Smooth muscle cell (in vitro differentiated cells): ENCODE data around the gene TCTN2. TPM values are rescaled to one million over a fixed set of nuclear protein-coding genes. Genes with fewer than 3 reads are reported as not detected.

Experiments used
- DNase-seq: peaks from one replicate; lab custom pipeline; 2025; ENCODE audit not compliant: unreplicated experiment; lab: John Stamatoyannopoulos, UW
- H2AFZ ChIP-seq: fragments of 200-600 bp; sonication (generic); 2 replicates; pipeline ENCODE4 v1.6.0; 2016; ENCODE audit warnings: antibody characterized with exemption, low read depth, mild to moderate bottlenecking
- H3F3A ChIP-seq: fragments of 200-600 bp; sonication (generic); 2 replicates; pipeline ENCODE4 v1.6.0; 2017; ENCODE audit warnings: antibody characterized with exemption, low read depth
- H3K27ac ChIP-seq: fragments of 200-600 bp; sonication (generic); 2 replicates; pipeline ENCODE4 v1.5.1; 2016; ENCODE audit warnings: low read depth, mild to moderate bottlenecking
- H3K27me3 ChIP-seq: fragments of 200-600 bp; sonication (generic); 2 replicates; pipeline ENCODE4 v1.6.1; 2016; ENCODE audit warnings: low read depth, mild to moderate bottlenecking
- H3K36me3 ChIP-seq: fragments of 200-600 bp; sonication (generic); 2 replicates; pipeline ENCODE4 v1.5.1; 2016; ENCODE audit warnings: low read depth
- H3K4me1 ChIP-seq: fragments of 200-600 bp; sonication (generic); 2 replicates; pipeline ENCODE4 v1.5.1; 2016; ENCODE audit warnings: low read depth
- H3K4me2 ChIP-seq: fragments of 200-600 bp; sonication (generic); 2 replicates; pipeline ENCODE4 v1.6.0; 2016; ENCODE audit warnings: mild to moderate bottlenecking
- H3K4me3 ChIP-seq: fragments of 200-600 bp; sonication (generic); 2 replicates; pipeline ENCODE4 v1.5.1; 2016; ENCODE audit warnings: mild to moderate bottlenecking
- H3K79me2 ChIP-seq: fragments of 200-600 bp; sonication (generic); 2 replicates; pipeline ENCODE4 v1.6.0; 2016; ENCODE audit warnings: low read depth, mild to moderate bottlenecking
- H3K9ac ChIP-seq: fragments of 200-600 bp; sonication (generic); 2 replicates; pipeline ENCODE4 v1.6.0; 2016; ENCODE audit warnings: low read depth
- H3K9me3 ChIP-seq: fragments of 200-600 bp; sonication (generic); replicated peaks from 2 replicates; pipeline ENCODE4 v1.5.1; 2016; ENCODE audit warnings: low read depth
- H4K20me1 ChIP-seq: fragments of 200-600 bp; sonication (generic); 2 replicates; pipeline ENCODE4 v1.6.0; 2016; ENCODE audit warnings: low read depth
- WGBS: methylation state at CpG from one replicate; pipeline ENCODE4 v1.1.7; 2016; ENCODE audit warnings: low lambda C conversion rate; 5-methylcytosine and 5-hydroxymethylcytosine counted together
- polyA plus RNA-seq: library from polyadenylated mRNA; unstranded; fragments of >200 nt; fragmentation: Nextera tagmentation; extraction: Ambion mirVana; gene quantifications from 2 replicates; pipeline ENCODE4 v1.2.1, GENCODE V29; 2016
- total RNA-seq: library from RNA; depleted of rRNA; stranded (reverse); fragments of >200 nt; gene quantifications from 2 replicates; pipeline ENCODE4 v1.2.3, GENCODE V29; 2014
- TF ChIP-seq, protein P1 (sequence below): fragments of 200-600 bp; sonication (generic); IDR thresholded peaks from 2 replicates; pipeline ENCODE4 v1.5.1; 2017; ENCODE audit warnings: borderline replicate concordance, mild to moderate bottlenecking, antibody characterized with exemption; ENCODE audit not compliant: insufficient read depth, poor library complexity, severe bottlenecking

TCTN2 gene
- total and polyA plus RNA-seq, 2 experiments from 2014 or later: 2.8 to 11.5 TPM

DNA sequence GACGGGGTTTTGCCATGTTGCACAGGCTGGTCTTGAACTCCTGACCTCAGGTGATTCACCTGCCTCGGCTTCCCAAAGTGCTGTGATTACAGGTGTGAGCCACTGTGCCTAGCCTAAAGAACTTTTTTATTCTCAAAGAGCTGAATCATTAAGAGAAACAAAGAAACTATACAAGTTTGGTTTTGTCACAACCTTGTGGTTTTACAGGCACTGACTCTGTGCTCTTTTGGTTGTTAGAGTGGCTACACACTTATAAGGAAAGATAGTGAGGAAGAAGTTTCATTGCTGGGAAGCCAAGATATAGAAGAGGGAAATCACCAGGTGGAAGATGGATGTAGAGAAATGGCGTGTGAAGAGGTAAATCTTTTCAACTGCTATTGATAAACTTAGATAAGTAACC is 81.1 kb downstream of the TCTN2 start:
- TF ChIP-seq, protein P1, sequence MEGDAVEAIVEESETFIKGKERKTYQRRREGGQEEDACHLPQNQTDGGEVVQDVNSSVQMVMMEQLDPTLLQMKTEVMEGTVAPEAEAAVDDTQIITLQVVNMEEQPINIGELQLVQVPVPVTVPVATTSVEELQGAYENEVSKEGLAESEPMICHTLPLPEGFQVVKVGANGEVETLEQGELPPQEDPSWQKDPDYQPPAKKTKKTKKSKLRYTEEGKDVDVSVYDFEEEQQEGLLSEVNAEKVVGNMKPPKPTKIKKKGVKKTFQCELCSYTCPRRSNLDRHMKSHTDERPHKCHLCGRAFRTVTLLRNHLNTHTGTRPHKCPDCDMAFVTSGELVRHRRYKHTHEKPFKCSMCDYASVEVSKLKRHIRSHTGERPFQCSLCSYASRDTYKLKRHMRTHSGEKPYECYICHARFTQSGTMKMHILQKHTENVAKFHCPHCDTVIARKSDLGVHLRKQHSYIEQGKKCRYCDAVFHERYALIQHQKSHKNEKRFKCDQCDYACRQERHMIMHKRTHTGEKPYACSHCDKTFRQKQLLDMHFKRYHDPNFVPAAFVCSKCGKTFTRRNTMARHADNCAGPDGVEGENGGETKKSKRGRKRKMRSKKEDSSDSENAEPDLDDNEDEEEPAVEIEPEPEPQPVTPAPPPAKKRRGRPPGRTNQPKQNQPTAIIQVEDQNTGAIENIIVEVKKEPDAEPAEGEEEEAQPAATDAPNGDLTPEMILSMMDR: no peak

DNA sequence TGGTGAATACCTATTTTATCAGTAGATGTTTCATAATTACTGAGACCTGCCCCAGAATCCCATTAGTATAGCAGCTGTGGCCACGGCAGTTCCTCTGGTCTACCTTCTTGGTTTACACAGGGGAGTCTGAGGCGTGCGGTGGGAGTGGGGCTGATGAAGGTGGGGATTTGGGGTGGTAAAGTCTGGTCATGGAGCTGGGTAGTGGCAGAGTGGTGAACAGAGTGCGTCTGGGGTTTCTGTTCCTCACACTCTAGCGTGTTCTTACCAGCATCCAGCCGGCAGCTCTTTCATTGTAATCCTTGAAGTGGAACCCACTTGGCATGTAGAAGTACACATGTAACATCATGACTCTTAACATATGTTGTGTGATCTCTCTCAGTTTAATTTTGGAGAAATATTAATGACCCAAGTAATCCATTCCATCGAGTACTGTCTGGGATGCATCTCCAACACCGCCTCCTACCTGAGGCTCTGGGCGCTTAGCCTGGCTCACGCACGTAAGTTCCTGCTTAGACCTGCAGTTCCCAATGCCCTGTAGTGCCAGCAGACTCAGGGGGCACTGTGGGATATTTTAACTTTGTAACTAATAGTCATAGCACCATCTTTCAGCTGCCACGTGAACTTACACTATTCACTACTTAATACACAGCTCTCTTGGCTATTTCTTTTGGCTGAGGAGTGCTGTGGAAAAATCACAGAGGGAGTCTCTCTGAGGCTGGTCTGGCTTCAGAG is 83.3 kb downstream of the TCTN2 start:
- no peak overlapping the region for H3K4me2 ChIP-seq
- H3K27me3 ChIP-seq: no peaks in the 10 kb centered on the region
- no peak overlapping the region for H3K27ac ChIP-seq
- no peaks in the 10 kb centered on the region for H4K20me1 ChIP-seq
- H3K9ac ChIP-seq: no peak overlapping the region
- TF ChIP-seq, protein P1: no peak
- H3F3A ChIP-seq: no peaks in the 10 kb centered on the region
- no peak overlapping the region for H3K4me3 ChIP-seq
- no peaks in the 10 kb centered on the region for H3K79me2 ChIP-seq
- no peaks in the 10 kb centered on the region for H3K9me3 ChIP-seq
- DNase-seq: no peak
- H2AFZ ChIP-seq: no peak overlapping the region
- no peaks in the 10 kb centered on the region for H3K4me1 ChIP-seq
- WGBS: 97% methylated on average over 12 of the region's 12 CpGs
- peaks cover 10% of the 10 kb centered on the region for H3K36me3 ChIP-seq

More for the DNA sequence above, 81.1 kb downstream of the TCTN2 start:
- Histone ChIP-seq H3F3A (no peaks in the 10 kb centered on the region), H3K4me2 (no peak overlapping the region), H3K36me3 (peaks cover 16% of the 10 kb centered on the region), H3K4me3 (no peak overlapping the region), H3K79me2 (no peaks in the 10 kb centered on the region), H2AFZ (no peak overlapping the region), H4K20me1 (no peaks in the 10 kb centered on the region), H3K9me3 (no peaks in the 10 kb centered on the region), H3K9ac (no peak overlapping the region), H3K27ac (no peak overlapping the region), H3K27me3 (no peaks in the 10 kb centered on the region), H3K4me1 (no peaks in the 10 kb centered on the region)
- no peak for DNase-seq
- WGBS: 98% methylated on average over 3 of the region's 3 CpGs

DNA sequence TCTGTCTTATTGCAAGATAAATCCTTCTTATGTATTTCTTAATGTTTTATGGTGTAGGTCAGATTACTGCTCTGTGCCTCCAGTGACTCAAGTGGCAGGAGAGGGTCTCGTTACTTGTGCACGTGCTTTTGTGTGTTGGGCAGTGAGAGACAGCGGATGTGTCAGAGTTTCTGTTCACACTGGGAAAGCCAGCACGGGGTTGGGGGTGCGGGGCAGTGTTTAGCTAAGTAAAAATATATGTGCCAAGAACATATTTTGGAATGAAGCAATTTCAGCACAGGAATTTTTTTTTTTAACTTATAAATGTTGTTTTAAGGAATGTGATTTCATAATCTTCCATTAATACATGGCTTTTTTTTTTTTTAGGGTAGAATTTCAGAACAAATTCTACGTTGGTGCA is 86.6 kb downstream of the TCTN2 start:
- WGBS: 95% methylated on average over 6 of the region's 6 CpGs
- Histone ChIP-seq H4K20me1 (no peaks in the 10 kb centered on the region), H3K79me2 (no peaks in the 10 kb centered on the region), H3K9ac (no peak overlapping the region), H3K9me3 (no peaks in the 10 kb centered on the region), H3K4me3 (no peak overlapping the region), H3K36me3 (no peaks in the 10 kb centered on the region), H2AFZ (no peak overlapping the region), H3K4me2 (no peak overlapping the region), H3K27ac (no peak overlapping the region), H3K4me1 (peaks cover 7% of the 10 kb centered on the region), H3F3A (no peaks in the 10 kb centered on the region), H3K27me3 (peaks cover 18% of the 10 kb centered on the region)
- TF ChIP-seq, protein P1: no peak
- no peak for DNase-seq

Other genes starting within 250 kb of the TCTN2 start
- 0.31 and 0.85 TPM in 2 replicates for gene RILPL2, start 234.4 kb upstream of the TCTN2 start, total RNA-seq
- gene RILPL2, start 234.4 kb upstream of the TCTN2 start, polyA plus RNA-seq: 2.2 TPM in 2 replicates
- gene SNRNP35, start 213.0 kb upstream of the TCTN2 start, total RNA-seq: 3.8 and 9.9 TPM in 2 replicates
- 21.7 TPM in 2 replicates for gene SNRNP35, start 213.0 kb upstream of the TCTN2 start, polyA plus RNA-seq
- 13.2 and 17.9 TPM in 2 replicates for gene RILPL1, start 137.4 kb upstream of the TCTN2 start, total RNA-seq
- gene RILPL1, start 137.4 kb upstream of the TCTN2 start, polyA plus RNA-seq: 29.8 and 36.3 TPM in 2 replicates
- 394 and 424 TPM in 2 replicates for gene TMED2, start 86.6 kb upstream of the TCTN2 start, total RNA-seq
- gene TMED2, start 86.6 kb upstream of the TCTN2 start, polyA plus RNA-seq: 314 and 356 TPM in 2 replicates
- gene DDX55, start 69.0 kb upstream of the TCTN2 start, total RNA-seq: 13.4 and 14.5 TPM in 2 replicates
- gene DDX55, start 69.0 kb upstream of the TCTN2 start, polyA plus RNA-seq: 14.7 and 20.1 TPM in 2 replicates
- gene EIF2B1, start 37.4 kb upstream of the TCTN2 start, total RNA-seq: 81.4 and 87.4 TPM in 2 replicates
- gene EIF2B1, start 37.4 kb upstream of the TCTN2 start, polyA plus RNA-seq: 45.4 and 47.0 TPM in 2 replicates
- gene GTF2H3, start 37.3 kb upstream of the TCTN2 start, total RNA-seq: 39.5 and 43.2 TPM in 2 replicates
- gene GTF2H3, start 37.3 kb upstream of the TCTN2 start, polyA plus RNA-seq: 10.8 and 11.3 TPM in 2 replicates
- 17.4 and 23.8 TPM in 2 replicates for gene ATP6V0A2, start 41.2 kb downstream of the TCTN2 start, total RNA-seq
- gene ATP6V0A2, start 41.2 kb downstream of the TCTN2 start, polyA plus RNA-seq: 12.0 and 12.6 TPM in 2 replicates
- 1.2 and 1.5 TPM in 2 replicates for gene DNAH10, start 91.2 kb downstream of the TCTN2 start, total RNA-seq
- 1.1 and 2.2 TPM in 2 replicates for gene DNAH10, start 91.2 kb downstream of the TCTN2 start, polyA plus RNA-seq